NCI-H2029 treated with DMSO at 0.1 percent for 48 hours (cell line): ENCODE results near the gene SMTNL2.

Experiments used
- DNase-seq: peaks from one replicate; lab custom pipeline; 2025; lab: John Stamatoyannopoulos, UW

The SMTNL2 gene

DNA sequence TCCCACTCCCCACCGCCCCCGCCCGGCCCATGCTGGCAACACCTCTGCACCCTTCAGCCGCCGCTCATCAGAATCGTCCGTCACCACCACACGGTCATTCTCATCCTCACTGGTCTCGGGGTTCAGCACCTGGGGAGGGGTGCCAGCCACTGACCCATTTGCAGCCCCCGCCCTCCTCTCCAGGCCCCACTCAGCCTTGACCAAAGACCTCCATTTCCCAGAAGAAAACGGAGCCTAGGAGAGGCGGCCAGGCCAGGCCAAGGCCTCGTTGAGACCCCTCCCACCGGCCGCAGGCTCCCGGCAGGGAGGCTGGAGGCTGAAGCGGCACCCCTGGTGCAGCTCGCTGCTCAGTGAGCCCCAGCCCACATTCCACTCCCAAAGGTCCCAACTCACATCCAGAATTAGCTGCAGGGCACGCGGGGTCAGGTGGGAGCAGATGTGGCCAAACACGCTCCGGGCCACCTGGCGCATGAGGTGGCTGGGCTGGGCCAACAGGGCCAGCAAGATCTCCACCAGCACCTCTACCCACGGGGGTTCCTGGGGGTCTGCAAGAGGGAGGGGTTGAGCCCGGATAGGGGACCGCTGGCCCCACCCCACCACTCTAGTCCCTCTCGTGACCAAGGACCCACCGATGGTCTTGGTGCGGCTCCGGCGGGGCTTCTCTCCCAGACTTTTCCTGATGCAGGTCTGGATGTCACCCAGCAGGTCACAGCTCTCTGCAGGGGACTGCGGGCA lies 38.9 kb upstream of the SMTNL2 start:
- no peak for DNase-seq

DNA sequence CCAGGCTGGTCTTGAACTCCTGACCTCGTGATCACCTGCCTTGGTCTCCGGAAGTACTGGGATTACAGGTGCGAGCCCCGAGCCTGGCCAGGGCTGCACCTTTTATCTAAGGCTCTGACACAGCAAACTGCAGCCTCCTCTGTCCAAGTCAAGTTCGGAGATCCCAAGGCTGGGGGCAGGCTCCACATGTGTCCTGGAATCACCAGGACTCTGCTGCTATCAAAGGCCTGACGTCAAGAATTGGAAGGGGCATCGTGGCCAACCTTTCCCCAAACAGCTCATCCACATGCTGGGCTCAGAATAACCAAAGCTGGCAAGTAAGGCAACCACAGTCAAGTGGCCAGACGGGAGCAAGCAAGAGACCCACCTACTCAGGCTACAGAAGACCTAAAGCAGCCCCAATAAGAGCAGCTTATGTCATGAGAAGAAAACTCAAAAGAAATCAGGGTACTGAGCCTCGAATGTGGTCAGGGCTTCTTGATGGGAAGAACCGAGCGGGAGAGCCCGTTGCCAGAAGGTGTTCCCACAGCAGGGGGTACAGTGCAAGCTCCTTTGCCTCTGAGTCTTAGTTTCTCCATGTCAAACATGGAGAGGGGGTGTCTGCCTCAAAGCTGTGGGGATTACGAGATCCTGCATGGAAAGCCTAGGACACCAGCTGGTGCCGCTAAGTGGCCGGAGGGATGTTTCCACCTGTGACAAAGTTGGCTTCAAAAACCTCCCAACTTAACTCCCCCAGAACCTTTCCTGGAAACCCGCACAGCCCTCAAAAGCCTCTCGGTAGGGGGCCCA lies 37.0 kb upstream of the SMTNL2 start:
- DNase-seq: no peak

DNA sequence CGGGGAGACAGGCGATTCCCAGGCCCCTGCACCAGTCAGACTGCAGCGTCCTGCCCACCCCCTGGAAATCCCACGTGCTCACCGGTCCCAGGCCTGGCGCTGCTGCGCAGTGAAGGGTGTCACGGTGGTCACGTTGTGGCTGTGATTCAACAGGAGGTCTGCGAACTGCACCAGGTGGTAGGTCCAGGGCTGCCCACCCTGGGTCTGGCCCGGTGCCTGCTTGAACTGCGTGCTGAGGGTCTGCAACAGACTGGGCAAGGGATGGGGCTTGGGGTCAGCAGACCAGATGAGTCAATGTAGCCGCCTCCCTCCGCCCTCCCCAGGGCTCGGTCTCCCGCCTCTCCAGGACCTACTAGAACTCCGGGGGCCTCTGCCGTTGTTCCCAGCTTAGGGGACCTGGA lies 36.3 kb upstream of the SMTNL2 start:
- DNase-seq: no peak

DNA sequence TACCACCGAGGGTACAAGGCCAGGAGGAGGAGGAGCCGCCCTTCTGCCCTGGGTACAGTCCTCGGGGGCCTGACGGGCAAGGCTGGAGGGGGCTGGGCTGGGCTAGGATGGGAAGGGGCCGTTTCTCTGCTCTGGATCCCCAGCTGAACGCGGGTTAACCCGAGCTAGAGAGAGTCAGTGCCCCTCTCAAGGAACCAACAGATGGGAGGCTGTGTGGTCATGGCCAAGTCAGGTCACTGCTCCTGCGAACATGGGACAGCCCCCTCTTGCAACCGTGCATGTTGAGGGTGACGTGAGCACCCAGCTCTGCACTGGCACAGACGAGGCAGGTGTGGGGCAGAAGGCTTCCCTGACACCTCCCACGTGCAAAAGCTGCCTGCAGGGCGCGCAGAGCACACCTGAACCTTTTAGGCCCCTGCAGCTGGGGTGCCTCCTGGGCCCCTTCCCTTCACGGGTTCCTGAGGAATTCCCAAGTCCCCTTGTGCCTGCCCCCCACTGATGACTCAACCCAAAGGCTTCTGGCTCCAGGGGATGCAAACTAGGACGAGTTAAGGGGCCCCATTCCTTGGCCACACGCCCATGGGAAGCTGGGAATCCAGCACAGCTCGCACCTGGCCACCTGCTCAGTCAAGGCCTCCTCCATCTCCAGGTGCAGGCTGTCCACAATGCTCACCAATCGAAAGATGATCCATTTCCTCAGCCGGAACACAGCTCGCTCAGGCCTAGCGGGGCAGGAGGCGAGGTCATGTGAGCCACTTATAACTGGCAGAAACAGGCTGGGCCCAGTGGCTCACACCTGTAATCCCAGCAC lies 35.4 kb upstream of the SMTNL2 start:
- DNase-seq: no peak

DNA sequence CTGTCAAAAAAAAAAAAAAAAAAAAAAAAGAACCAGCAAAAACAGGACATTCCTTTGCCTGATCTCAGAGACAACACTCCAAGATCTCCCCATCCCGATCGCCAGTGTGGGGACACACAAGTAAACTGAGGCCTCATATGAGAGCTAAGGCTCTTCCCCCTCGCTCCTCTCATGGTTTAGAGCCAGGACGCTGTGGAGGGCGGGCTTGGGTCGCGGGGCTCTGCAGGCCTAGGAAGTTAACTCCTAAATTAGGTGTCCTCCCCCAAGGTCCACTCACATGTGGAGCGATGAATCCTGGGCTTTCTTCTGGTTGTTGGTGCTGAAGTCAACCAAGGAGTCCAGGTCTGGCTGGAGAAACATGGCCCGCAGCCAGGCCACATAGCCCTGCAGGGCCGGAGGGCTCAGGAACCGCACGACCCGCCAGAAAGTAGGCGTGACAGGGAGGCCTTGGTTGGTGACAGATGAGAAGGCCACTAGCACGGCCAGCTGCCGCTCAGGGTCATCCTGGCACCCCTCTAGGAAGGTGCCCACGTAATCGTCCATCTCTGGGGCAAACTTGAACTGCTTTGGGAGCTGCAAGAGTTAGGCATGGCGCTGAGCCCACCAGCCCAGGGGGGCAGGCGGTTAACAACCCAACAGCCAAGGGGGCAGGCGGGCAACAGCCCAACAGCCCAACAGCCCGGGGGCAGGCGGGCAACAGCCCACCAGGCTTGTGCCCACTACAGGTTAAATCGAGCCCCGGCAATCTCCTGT lies 34.4 kb upstream of the SMTNL2 start:
- no peak for DNase-seq

DNA sequence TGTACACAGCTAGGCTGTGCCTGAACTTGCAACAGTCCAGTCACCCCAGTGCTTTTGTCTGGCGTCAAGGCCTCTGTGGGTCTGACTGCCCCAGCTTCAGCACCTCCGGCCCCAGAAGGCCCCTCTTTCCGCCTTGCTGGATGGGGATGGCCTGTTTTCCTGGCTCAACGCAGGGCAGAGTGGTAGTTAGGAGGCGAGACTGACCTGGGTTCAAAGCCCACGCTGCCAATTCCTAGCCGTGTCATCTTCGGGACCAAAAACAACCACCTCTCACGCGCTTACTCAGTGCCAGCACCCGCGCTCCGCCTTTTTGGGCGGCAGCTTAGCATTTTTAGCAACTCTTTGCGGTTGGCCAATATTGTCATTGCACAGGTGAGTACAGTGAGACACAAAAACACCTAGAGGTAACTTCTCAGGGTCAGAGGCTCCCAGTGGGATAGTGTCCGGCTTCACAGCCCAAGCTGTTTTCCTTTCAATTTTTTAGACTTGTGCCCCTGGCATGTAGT lies 33.7 kb upstream of the SMTNL2 start:
- no peak for DNase-seq

DNA sequence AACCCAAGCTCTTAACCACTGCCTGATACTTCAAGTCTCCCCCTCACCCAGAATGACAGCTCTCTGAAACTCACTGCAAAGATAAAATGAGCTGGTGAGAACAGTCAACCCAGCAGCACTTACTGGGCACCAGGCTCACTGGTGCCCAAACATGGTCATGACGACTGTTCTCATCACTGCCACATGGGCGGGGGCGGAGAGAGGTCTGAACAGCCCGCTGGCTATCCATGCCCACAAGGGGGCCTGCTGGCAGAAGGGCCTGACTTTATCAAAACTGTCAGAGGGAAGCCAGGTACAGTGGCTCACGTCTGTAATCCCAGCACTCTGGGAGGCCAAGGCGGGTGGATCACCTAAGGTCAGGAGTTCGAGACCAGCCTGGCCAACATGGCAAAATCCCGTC lies 33.2 kb upstream of the SMTNL2 start:
- no peak for DNase-seq

DNA sequence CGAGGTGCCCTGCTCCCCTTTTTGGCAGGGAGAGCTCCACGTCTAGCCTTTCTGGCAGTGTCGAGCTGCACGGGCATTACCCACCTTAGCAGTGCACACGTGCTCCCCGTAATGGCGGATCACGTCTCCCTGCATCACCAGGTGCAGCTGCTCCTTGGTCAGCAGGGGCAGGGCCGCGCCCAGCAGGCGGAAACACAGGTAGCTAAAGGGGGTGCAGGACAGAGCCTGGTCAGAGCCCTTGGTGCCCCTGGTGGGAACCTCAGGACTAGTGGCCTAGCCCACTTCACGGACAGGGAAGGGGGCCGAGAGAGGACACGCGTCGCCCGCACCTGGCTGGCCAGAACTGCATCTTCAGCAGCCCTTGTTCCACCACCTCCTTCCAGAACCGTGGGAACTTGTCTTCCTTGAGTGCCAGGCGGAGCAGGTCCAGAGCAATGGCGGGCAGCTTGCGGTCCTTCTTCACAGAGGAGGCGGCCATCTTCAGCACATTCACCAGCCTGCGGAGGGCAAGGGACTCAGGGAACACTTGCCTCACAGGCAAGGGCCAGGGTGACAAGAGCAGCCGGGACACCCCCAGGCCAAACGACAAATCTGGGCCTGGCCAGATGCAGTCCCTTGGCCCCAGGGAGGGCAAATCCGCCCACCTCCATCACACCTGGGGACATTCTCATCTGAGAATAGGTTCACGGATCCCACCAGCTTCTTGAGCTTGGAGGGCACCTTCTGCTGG lies 32.4 kb upstream of the SMTNL2 start:
- no peak for DNase-seq

DNA sequence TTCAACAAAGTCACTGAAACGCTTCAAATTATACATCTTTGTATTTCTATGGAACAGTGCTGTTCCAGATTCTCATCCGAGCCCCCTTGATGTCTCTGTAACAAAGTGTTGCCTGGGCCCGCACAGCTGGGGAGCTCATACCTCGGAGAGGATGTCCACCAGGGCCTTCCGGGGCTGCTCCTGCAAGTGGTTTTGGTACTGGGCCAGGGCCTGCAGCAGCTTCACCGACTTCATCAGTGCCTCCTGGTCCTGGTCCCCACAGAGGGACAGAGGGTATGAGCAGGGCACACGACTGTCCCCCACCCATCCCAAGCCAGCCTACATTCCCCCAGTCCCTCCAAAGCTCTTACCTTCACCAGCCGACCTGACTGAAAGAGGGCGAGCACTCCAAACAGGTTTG lies 30.7 kb upstream of the SMTNL2 start:
- DNase-seq: no peak

DNA sequence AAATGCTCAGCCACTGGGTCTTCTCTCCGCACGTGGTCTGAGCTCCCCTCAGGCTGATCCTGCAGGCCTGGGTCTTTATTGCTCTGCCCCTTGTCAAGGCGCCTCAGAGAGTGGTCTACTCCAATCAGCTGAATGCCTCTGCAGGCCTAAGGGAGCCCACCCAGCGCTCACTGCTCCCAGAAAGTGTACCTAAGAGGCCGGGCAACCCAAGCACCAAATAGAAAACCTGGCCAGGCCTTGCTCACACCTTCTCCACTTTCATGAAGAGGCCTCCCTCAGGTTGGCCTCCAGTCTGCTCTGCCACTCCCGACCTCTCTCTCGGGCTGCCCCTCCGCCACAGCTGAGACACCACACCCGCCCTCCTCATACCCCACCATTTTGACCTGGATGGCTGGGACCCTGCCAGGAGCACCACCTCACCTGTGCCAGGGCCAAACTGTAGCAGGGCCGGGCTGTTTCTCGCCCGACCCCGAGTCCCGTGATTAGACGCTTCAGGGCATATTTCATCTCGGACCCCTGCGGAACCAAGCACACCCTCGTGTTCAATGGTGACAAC lies 29.8 kb upstream of the SMTNL2 start:
- DNase-seq: no peak

DNA sequence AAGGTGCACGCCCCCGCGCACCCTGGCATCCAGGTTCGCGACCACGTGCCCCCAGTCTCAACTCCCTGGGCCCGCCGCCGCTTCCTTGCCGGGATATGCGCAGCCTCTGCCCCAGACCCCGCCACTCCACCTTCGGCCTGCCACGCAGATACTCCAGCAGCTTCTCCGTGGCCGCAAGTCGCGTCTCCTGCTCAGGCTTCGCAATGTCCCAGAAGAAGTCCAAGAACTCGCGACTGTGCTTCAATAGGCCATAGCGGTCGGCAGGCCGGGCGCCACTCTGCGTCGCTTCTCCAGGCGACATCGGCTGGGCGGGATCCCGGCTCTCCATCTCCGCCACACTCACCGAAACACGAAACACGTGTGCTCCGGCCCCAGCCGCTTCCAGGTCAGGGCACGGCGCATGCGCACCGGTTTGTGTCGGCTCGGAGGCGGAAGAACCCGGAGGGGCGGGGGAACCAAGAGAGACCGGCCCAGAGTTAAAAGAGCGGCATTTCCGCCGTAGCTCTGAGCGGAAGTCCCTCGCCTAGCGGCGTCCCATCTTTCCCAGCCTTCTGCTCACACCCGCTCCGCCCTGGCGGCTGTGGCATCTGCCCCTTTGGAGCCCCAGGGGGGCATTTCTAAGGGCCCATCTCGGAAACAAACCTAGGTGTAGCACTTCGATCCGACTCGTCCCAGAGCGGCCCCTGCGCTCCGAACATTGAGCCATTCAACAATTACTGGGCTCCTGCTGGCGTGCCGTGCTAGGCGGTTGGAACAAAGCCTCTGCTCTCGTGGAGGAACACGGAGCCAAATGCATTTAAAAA lies 29.1 kb upstream of the SMTNL2 start, which contains the start of gene MYBBP1A:
Gene MYBBP1A, minus strand, starts transcription at position 388 of the 803 bp plus-strand sequence. Its CDS starts 60 bp downstream, at position 328.
- peak; percentile 73 for DNase-seq

DNA sequence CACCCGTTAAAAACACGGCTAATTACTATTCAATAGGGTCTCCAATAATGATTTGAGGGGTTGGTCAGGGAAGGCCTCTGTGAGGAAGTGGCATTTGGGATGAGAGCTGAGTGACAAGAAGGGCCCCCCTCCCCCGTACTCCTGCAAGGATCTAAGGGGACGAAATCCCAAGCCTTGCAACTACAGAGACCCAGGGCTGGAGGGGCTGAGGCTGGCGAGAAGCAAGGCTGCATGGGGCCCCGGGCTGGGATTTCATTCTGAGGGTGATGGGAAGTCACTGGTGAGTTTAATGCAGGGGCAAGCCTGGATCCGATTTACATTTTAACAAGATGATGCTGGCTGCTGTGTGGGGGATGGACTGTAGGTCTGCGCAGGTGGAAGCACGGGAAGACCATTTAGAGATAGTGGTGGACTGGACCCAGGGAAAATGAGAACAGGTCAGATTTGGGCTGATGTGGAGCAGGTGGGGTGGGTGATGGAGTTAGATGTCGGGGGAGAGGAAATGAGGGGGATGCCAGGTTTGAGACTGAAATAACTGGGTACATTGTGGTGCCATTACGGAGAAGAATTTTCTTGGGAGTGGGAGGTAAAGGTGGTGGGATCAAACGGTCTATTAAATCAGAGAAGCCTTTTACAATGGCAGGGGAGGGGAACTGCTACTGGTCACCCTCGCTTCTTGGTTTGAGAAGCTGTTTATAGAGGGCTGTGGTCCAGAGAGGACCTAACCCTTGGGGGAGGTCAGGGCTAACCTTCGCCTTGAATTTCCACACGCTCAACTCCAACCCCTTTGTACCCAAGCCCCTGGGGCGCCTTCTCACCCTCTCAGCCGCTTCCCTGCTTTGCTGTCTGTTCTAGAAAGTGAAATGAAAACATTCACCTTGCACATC lies 28.2 kb upstream of the SMTNL2 start:
- DNase-seq: no peak

DNA sequence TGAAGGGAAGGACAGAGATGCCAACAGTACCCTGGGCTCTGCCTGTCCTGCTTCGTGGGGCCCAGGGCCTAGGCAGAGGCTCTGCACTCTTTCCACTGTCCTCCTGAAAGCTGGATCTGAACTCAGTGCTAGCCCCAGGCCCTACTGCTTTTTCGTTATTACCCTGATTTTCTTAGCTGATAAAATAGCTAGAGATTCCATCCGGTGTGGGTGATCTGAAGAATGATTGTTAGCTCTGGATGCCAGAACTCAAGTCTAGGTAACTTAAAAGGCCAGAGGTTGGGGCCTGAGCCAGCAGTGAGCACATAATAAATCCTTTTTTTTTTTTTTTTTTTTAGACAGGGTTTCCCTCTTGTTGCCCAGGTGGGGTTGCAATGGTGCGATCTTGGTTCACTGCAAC lies 27.3 kb upstream of the SMTNL2 start:
- no peak for DNase-seq

DNA sequence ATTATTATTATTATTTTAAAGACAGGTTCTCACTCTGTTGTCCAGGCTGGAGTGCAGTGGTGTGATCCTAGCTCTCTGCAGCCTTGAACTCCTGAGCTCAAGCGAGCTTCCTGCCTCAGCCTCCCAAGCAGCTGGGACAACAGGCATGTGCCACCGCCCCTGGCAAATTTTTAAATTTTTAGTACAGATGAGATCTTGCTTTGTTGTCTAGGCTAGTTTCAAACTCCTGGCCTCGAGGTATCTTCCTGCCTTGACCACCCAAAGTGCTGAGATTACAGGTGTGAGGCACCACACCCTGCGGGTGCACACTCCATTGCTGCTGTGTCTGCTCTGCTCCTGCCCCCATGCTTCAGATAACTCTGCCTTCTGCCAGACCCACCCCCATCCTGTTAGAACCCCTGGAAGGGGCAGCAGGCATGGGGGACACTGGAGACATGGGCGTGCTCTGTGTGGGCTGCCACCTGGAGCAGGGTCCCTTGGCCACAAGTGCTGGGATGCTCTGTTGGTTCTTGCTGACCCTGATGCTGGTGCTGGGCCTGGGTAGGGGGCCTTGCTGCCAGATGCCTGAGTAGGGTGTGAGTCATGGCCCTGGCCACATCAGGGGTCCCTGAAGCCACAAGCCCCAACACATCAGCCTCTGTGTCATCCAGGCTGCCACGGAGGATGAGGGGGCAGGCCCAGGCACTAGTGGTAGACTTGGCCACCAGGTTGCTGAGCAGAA lies 26.5 kb upstream of the SMTNL2 start:
- DNase-seq: no peak

DNA sequence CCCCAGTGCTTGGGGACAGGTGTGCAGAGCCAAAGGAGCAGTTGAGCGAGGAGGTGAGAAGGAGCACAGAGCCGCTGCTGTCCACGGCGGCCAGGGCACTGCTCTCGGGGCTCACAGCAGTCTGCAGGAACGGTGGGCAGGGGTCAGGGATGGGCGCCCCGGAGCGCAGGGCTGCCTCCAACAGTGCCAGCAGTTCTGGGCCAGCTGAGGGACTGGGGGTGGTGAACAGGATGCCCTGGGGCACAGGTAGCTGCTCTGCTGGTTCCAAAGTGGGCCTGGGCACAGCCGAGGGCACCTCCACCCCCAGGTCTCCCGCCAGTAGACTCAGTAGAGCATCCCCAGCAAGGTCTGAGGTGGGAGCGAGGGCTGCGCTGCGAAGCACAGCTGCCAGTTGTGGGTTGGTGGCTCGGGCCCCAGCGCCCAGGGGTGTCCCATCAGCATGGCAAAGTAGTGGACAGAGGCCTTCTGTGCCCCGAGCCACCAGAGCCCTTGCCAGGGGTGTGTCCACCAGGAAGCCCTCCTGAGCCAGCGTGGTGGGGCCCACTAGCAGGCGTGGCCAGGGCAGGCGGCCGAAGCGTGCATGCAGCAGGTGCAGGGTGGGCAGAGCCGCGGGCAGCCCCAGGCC lies 25.9 kb upstream of the SMTNL2 start:
- DNase-seq: no peak

DNA sequence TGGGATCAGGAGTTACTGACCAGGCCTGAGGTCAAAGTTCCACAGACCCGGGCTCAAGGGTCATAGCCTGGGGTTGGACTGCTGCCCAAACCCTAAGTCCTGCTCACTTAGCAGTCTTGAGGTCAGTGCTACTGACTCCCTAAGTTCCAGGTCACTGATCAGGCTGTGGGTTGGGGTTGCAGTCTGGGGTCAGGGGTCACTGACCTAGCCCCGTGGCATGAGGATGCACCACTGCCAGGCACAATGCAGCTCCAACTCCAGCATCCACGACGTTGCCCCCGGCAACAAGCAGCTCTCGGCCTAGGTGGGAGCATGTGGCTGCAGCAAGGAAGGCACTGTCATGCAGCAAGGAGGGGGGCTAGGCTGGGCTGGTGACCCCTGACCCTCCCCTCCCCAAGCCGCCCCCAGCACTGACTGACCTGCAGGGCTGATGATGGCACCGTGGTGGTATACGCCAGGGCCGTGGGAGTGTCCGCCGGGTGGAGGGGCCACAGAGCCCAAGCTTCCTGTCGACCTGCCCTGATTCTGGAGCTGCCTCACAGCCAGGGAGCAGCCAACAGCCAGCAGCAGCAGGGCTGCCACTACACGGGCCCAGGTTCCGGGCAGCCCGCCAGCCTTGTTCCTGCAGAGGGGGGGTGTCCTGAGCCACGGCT lies 25.1 kb upstream of the SMTNL2 start:
- DNase-seq: no peak

DNA sequence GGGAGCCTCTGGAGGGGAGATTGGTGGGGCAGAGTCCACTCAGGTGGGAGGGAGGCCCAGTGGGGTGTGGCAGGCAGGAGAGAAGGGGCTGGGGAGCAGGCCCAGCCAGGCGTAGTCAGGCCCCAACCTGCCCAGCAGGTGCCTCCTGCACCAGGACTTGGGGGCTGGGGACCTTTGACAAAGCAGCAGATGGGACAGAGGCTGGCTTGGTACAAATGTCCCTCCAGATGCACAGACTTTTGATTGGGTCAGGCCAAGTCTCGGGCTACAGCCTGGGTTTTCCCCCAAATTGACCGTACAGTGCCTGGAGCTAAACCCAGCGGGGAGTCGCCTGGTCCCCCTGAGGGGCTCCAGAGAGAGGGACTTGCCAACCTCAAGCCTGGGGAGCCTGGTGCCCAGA lies 24.4 kb upstream of the SMTNL2 start:
- no peak for DNase-seq
